ENCODE data around the gene KLHL33.

Gene KLHL33

DNA sequence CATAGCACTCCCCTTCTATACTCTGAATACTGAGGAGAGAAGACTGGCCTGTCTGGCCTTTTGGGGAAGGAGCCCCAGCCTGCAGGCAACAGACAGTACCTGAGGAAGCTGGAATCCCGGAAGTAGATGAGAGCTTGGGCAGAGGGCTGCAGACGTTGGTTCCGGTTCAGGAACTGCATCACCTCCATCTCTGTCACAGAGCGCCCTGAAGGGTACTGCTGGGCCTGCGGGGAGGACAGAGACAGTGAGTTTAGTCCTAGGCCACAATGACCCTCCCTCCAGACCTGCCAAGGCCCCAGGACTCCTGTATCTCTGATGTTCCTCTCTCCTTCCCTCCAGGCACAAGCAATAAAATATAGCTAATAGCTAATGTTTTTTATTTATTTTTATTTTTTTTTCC, 51.1 kb downstream of the KLHL33 start:
- H3K27me3 ChIP-seq (ENCODE audit: insufficient read depth, low read length, poor library complexity), result no peaks in the 10 kb centered on the region
- H3K4me2 ChIP-seq (ENCODE audit: insufficient read depth, low read length), result no peak overlapping the region
- H3K79me2 ChIP-seq (ENCODE audit: insufficient read depth, low read length), result no peaks in the 10 kb centered on the region
- peaks cover 85% of the 10 kb centered on the region for H3K36me3 ChIP-seq (ENCODE audit: insufficient read depth, low read length)
- no peak overlapping the region for H3K27ac ChIP-seq (ENCODE audit: low read length)
- no peak overlapping the region for H2AFZ ChIP-seq (ENCODE audit: low read depth, low read length)
- H3K9ac ChIP-seq (ENCODE audit: low read depth, low read length), result no peak overlapping the region
- H4K20me1 ChIP-seq (ENCODE audit: insufficient read depth, low read length), result no peaks in the 10 kb centered on the region
- TF ChIP-seq EZH2 (IDR thresholded peaks at IDR 0.05; ENCODE audit: borderline replicate concordance, low read depth, low read length, severe bottlenecking), result no peak
- TF ChIP-seq, protein P1, sequence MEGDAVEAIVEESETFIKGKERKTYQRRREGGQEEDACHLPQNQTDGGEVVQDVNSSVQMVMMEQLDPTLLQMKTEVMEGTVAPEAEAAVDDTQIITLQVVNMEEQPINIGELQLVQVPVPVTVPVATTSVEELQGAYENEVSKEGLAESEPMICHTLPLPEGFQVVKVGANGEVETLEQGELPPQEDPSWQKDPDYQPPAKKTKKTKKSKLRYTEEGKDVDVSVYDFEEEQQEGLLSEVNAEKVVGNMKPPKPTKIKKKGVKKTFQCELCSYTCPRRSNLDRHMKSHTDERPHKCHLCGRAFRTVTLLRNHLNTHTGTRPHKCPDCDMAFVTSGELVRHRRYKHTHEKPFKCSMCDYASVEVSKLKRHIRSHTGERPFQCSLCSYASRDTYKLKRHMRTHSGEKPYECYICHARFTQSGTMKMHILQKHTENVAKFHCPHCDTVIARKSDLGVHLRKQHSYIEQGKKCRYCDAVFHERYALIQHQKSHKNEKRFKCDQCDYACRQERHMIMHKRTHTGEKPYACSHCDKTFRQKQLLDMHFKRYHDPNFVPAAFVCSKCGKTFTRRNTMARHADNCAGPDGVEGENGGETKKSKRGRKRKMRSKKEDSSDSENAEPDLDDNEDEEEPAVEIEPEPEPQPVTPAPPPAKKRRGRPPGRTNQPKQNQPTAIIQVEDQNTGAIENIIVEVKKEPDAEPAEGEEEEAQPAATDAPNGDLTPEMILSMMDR (IDR thresholded peaks at IDR 0.05; ENCODE audit: borderline replicate concordance, extremely low read depth, low read length, poor library complexity, severe bottlenecking), result no peak
- no peak for DNase-seq
- no peak for ATAC-seq (ENCODE audit: insufficient read depth, low read depth)
- H3K9me3 ChIP-seq (ENCODE audit: insufficient read depth, low read length, severe bottlenecking), result no peaks in the 10 kb centered on the region
- no peak overlapping the region for H3K4me3 ChIP-seq (ENCODE audit: low read depth in 1 of 2, low read length in 2 of 2)
- no peaks in the 10 kb centered on the region for H3K4me1 ChIP-seq (ENCODE audit: insufficient read depth, low read length)

DNA sequence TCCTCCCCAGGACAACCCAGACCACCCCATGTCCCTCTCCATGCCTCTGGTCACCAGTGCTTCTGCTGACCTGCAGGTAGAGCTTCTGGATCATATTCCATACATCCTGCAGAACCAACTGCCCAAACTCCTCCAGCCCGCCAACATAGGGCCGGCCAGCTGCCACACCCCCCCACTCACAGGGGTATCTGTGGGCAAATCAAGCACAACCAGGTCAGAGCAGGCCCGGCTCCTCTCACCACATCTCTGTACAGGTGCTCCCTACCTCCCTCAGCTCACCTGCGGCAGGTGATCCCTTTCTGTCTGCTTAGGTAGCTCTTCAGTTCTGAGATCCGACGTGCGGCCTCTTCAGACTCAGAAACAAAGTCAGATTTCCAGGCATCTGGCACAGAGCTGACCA, 51.6 kb downstream of the KLHL33 start:
- no peaks in the 10 kb centered on the region for H3K9me3 ChIP-seq (ENCODE audit: insufficient read depth, low read length, severe bottlenecking)
- no peak overlapping the region for H3K9ac ChIP-seq (ENCODE audit: low read depth, low read length)
- peaks cover 85% of the 10 kb centered on the region for H3K36me3 ChIP-seq (ENCODE audit: insufficient read depth, low read length)
- H2AFZ ChIP-seq (ENCODE audit: low read depth, low read length), result no peak overlapping the region
- no peaks in the 10 kb centered on the region for H3K79me2 ChIP-seq (ENCODE audit: insufficient read depth, low read length)
- no peaks in the 10 kb centered on the region for H4K20me1 ChIP-seq (ENCODE audit: insufficient read depth, low read length)
- H3K4me3 ChIP-seq (ENCODE audit: low read depth in 1 of 2, low read length in 2 of 2), result no peak overlapping the region
- ATAC-seq (ENCODE audit: insufficient read depth, low read depth) (no peak), DNase-seq (no peak)
- H3K4me1 ChIP-seq (ENCODE audit: insufficient read depth, low read length), result no peaks in the 10 kb centered on the region
- no peaks in the 10 kb centered on the region for H3K27me3 ChIP-seq (ENCODE audit: insufficient read depth, low read length, poor library complexity)
- no peak for TF ChIP-seq EZH2 (IDR thresholded peaks at IDR 0.05; ENCODE audit: borderline replicate concordance, low read depth, low read length, severe bottlenecking)
- TF ChIP-seq, protein P1 (IDR thresholded peaks at IDR 0.05; ENCODE audit: borderline replicate concordance, extremely low read depth, low read length, poor library complexity, severe bottlenecking), result no peak
- H3K4me2 ChIP-seq (ENCODE audit: insufficient read depth, low read length), result no peak overlapping the region
- no peak overlapping the region for H3K27ac ChIP-seq (ENCODE audit: low read length)

DNA sequence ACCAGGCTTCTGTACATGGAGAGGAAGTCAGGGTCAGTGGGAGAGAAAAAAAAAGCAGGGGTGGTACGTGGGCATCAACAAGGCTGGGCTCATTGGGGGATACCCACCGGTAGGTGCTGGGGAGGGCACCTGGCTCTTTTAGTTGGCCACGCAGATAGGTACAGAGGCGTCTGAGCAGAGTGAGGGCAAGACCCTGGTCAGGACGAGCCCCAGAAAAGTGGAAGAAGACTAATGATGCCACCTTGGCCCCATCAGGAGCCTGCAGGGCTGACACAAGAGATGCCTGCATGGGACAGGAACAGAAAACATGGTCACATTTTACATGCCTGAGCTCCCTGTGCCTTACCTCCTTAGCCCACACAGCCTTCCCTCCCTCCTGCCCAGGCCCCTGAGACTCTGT, 52.3 kb downstream of the KLHL33 start:
- no peaks in the 10 kb centered on the region for H3K4me1 ChIP-seq (ENCODE audit: insufficient read depth, low read length)
- no peak overlapping the region for H3K9ac ChIP-seq (ENCODE audit: low read depth, low read length)
- no peaks in the 10 kb centered on the region for H3K9me3 ChIP-seq (ENCODE audit: insufficient read depth, low read length, severe bottlenecking)
- H3K27ac ChIP-seq (ENCODE audit: low read length), result no peak overlapping the region
- H2AFZ ChIP-seq (ENCODE audit: low read depth, low read length), result no peak overlapping the region
- H3K36me3 ChIP-seq (ENCODE audit: insufficient read depth, low read length), result peaks cover 87% of the 10 kb centered on the region
- no peak for TF ChIP-seq EZH2 (IDR thresholded peaks at IDR 0.05; ENCODE audit: borderline replicate concordance, low read depth, low read length, severe bottlenecking)
- TF ChIP-seq, protein P1 (IDR thresholded peaks at IDR 0.05; ENCODE audit: borderline replicate concordance, extremely low read depth, low read length, poor library complexity, severe bottlenecking), result no peak
- ATAC-seq (ENCODE audit: insufficient read depth, low read depth) (no peak), DNase-seq (no peak)
- no peak overlapping the region for H3K4me2 ChIP-seq (ENCODE audit: insufficient read depth, low read length)
- no peaks in the 10 kb centered on the region for H4K20me1 ChIP-seq (ENCODE audit: insufficient read depth, low read length)
- no peaks in the 10 kb centered on the region for H3K79me2 ChIP-seq (ENCODE audit: insufficient read depth, low read length)
- H3K27me3 ChIP-seq (ENCODE audit: insufficient read depth, low read length, poor library complexity), result no peaks in the 10 kb centered on the region
- H3K4me3 ChIP-seq (ENCODE audit: low read depth in 1 of 2, low read length in 2 of 2), result no peak overlapping the region

DNA sequence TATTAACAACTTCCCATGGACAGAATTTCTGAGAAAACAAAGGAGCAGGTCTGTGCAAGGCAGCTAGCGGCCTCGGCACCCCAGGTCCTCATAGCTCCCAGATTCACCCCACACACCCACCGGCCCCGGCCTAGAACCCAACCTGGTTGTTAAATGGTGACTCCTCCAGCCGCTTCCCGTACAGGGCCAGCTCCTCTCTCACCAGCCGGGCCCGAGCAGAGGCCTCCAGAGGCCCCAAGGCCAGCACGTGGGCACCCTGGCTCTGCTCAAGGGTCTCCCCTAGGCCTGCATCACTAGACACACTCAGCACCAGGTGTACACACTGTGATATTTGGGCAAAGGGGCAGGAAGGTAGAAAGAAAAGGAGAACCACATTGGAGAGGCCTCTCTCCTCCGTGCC, 52.9 kb downstream of the KLHL33 start:
- Histone ChIP-seq H3K9ac (ENCODE audit: low read depth, low read length) (no peak overlapping the region), H3K27me3 (ENCODE audit: insufficient read depth, low read length, poor library complexity) (no peaks in the 10 kb centered on the region), H3K79me2 (ENCODE audit: insufficient read depth, low read length) (no peaks in the 10 kb centered on the region), H3K4me2 (ENCODE audit: insufficient read depth, low read length) (no peak overlapping the region), H3K27ac (ENCODE audit: low read length) (no peak overlapping the region), H2AFZ (ENCODE audit: low read depth, low read length) (no peak overlapping the region), H3K4me3 (ENCODE audit: low read depth in 1 of 2, low read length in 2 of 2) (no peak overlapping the region), H4K20me1 (ENCODE audit: insufficient read depth, low read length) (no peaks in the 10 kb centered on the region), H3K36me3 (ENCODE audit: insufficient read depth, low read length) (peaks cover 88% of the 10 kb centered on the region), H3K4me1 (ENCODE audit: insufficient read depth, low read length) (no peaks in the 10 kb centered on the region), H3K9me3 (ENCODE audit: insufficient read depth, low read length, severe bottlenecking) (no peaks in the 10 kb centered on the region)
- ATAC-seq (ENCODE audit: insufficient read depth, low read depth) (no peak), DNase-seq (no peak)
- TF ChIP-seq, protein P1 (IDR thresholded peaks at IDR 0.05; ENCODE audit: borderline replicate concordance, extremely low read depth, low read length, poor library complexity, severe bottlenecking), result no peak
- no peak for TF ChIP-seq EZH2 (IDR thresholded peaks at IDR 0.05; ENCODE audit: borderline replicate concordance, low read depth, low read length, severe bottlenecking)

Data from DND-41 (cell line).